GM18517 (cell line): ENCODE measurements around the gene OR8B3.
"Not testable (repeated sequence)": the region's sequence is repeated elsewhere in the genome, so short reads cannot be mapped to it uniquely, and the experiment has no call there.

ENCODE experiments used
- ATAC-seq: cut with Tn5 transposase; IDR thresholded peaks from one replicate; pipeline ENCODE4 v1.9.1; 2021; ENCODE audit warnings: mild to moderate bottlenecking, moderate library complexity; ENCODE audit not compliant: unreplicated experiment

Gene OR8B3, protein sequence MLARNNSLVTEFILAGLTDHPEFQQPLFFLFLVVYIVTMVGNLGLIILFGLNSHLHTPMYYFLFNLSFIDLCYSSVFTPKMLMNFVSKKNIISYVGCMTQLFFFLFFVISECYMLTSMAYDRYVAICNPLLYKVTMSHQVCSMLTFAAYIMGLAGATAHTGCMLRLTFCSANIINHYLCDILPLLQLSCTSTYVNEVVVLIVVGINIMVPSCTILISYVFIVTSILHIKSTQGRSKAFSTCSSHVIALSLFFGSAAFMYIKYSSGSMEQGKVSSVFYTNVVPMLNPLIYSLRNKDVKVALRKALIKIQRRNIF

DNA sequence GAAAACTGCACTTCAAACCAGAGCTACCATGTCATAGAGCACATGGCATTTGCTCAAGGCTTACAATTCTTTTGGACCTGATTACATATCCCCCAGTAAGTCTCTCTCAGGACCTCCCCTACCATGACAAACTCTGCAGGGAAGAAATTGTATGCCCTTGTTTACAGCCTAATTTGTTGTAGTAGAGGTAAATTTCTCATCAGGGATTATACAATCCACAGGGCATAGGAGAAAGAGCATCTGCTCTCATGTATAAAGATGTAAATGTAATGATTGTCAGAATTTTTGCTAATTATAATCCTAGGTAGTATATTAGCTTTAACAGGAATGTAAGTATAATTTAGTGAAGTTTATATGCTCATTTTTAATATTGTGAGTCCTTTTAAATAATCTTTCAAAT, at the start of gene OR8B3:
Gene OR8B3, minus strand, starts transcription at position 101 of the 400 bp plus-strand sequence. CDS start 1,673 bp downstream, outside the sequence.
- ATAC-seq, result no peak

DNA sequence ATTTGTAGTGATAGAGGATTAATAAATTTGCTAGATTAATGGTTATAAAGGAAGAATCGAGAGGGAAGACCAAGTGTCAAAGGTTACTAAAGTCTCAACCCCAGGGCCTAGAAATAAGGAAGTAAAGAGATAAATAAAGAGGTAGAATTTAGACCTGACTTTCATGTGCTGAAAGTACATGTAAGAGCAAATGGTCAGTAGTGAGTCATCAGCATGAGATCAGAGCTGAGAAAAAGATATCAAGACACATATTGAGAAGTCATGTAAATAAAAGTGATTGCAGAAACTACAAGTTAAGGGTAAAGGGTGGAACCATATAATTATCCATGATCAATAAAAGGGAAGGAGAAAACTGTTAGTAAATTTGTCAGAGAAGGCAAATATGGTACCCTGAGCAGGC, 48.1 kb upstream of the OR8B3 start:
- ATAC-seq, result no peak

DNA sequence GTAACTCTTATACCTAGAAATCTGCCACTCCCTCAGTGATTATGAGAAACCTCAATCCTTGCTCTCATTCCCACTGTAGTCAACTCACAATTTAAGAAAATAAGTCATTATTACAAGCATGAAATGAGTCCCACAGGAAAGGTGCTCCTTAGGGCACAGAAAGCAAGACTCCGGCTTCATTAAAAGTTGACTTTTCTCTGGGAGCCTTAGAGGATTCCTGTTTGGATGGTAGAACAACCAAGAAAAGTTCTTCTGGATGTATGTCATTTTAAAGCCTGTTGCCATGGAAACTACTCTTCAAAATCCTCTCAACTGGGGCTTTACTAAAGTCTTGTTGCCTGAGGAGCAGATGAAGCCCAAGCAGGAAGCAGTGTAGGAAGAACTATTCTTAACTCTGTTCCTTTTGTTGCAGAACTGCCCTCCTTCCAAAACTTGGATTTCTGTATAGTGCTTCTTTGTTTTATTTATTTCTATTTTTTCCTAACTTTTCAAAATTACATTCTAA, 46.9 kb upstream of the OR8B3 start, which contains the start of gene OR8B8:
Gene OR8B8, minus strand, starts transcription at position 51 of the 505 bp plus-strand sequence. CDS start 4,611 bp downstream, outside the sequence.
- ATAC-seq, result no peak

DNA sequence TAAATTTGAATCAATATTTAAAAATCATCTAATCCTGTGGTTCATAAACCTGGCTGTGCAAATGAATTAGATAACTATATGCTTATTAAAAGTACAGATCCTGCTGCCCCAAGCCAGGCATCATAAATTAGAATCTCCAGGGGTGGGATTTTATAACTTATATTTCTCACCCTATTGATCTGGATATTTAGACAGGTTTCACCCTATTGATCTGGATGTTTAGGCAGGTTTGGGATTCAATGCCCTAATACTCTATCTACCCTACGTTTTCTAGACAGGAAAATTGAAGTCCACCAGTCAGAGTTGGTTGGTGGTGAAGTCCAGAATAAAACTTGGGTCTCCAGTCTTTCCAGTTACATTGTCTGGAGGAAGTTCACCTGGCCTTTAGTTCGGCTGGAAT, 44.0 kb upstream of the OR8B3 start:
- ATAC-seq, result no peak

DNA sequence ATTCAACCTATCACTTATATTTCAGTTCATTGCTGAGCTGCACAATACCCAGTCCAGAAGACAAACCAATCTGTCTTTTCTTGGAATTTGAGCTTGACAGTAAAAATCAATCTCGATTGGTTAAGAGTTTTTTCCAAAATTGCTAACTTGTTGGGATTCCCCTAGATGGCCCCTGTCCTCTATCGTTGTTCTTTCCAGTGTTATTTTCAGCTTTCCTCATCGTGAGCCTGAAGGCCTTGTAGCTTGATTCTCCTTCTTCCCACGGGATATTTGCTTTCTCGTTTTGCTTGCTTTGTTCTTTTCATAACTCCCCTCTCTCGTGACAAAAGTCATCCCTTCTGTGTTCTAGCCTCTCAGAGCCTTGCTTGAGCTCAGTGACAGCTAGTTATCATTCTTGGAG, 43.6 kb upstream of the OR8B3 start:
- ATAC-seq, result no peak

DNA sequence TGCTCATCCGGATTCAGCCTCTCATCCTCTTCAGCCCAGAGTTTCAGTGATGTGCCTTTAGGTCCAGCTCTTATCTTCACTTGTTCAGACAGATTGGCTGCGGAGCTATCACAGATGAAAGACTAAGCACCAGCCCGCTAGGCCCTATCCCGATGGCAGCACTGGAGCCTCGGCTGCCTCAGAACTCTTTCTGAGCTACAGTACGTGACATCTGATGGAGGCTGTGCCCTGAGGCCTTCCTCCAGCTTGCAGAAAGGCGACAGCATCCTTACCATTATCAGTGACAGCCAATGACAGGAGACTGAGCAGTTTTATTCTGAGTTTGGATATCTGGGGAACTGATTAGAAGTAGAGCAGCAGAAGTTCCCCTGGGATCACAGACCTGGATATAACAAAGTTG, 42.7 kb upstream of the OR8B3 start:
- no peak for ATAC-seq

DNA sequence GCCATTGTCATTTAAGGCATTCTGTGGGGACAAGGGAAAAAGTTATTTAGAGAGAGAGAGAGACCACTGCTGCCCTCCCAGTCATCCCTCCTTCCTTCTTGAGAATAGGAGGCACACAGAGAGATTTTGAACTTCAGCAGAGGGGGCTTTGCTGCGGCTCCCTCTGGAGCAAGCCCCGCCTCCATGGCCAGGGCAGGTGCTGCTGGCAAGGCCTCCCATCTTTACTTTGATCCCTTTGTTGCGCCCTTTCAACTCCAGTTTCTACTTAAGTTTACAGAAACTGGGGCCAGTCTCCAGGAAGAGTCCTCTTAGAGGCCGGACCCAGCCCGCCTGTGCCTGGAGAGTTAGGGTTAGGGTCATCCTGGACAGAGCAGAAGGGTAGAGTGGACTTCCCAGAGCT, 42.3 kb upstream of the OR8B3 start:
- no peak for ATAC-seq

DNA sequence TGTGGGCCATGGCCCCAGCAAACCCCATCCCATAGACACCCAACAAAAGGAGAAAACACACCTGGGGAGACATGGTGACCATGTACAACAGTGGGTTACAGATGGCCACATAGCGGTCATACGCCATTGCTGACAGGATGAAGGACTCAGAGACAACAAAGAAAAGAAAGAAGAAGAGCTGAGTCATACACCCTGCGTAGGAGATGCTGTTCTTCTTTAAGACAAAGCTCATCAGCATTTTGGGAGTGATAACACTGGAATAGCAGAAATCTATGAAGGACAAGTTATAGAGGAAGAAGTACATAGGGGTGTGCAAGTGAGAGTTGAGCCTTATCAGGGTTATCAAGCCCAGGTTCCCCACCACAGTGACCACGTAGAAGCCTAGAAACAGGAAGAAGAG, 41.8 kb upstream of the OR8B3 start:
- no peak for ATAC-seq

DNA sequence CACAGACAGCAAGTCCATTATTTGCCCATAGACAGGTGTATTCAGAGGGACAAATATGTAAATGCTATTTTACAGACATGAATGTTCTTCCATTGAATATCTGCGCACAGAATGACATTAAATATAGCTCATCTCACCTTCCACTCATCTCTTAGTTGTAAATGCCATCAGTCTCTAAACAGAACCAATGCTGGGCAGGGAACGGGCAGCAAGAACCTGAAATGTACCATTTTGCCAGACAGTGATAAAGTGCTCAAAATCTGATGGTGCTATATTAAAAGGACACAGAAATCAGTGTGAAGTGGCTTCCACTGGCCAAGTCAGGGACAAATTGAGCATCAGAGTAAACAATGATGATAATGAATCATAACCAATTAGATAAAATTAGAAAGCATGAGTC, 35.9 kb upstream of the OR8B3 start:
- no peak for ATAC-seq

DNA sequence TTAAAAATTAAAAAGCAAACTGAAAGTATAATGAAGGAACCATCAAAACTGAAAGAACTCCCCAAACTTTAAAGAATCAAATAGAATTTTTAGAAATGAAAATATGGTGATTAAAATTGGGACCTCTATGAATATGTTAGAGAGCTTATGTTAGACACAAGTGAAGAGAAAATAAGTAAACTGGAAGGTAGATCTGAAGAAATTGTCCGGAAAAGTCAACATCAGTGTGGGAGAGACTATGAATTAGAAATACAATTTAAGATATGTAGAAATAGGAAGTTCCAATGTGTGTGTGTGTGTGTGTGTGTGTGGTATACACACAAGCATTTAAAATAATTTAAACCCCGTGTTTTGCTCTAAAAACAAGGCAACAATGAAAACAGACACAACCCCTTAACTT, 30.8 kb upstream of the OR8B3 start:
- ATAC-seq, result no peak

DNA sequence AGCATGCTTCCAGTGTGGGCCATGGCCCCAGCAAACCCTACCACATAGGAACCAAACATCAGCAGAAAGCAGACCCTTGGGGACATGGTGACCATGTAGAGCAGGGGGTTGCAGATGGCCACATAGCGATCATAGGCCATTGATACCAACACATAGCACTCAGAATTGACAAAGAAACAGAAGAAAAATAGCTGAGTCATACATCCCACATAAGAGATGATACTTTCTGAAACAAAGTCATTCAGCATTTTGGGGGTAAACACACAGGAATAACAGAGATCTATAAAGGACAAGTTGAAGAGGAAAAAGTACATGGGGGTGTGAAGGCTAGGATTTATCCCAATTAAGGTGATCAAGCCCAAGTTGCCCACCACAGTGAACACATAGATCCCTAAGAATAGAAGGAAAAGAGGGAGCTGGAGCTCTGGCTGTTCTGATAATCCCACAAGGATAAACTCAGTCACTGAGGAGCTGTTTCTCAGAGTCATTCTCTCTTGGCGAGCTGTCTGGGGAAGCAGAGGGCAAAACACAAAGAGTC, 25.6 kb upstream of the OR8B3 start, which contains the start of gene OR8B4:
Gene OR8B4, minus strand, starts transcription at position 488 of the 538 bp plus-strand sequence. Its CDS starts 0 bp downstream, at position 488.
- ATAC-seq, result no peak

DNA sequence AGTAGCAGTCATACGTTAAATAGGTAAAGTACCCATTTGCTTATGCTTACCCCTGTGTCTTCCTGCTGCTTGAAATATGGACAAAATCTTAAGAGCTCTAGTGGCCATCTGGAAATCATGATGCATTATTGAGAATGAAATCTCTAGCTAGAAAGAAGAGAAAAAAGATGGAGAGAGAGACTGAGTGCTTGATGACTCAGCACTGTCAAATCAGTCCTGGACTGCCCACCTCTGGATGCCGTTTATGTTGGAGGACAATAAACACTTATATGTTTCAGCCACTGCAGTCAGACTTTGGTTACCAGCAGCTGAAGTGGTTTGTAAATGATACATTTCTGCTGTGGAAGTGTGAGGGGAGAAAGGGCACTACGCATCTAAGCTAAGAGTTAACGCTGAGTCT, 22.2 kb upstream of the OR8B3 start:
- ATAC-seq, result no peak

DNA sequence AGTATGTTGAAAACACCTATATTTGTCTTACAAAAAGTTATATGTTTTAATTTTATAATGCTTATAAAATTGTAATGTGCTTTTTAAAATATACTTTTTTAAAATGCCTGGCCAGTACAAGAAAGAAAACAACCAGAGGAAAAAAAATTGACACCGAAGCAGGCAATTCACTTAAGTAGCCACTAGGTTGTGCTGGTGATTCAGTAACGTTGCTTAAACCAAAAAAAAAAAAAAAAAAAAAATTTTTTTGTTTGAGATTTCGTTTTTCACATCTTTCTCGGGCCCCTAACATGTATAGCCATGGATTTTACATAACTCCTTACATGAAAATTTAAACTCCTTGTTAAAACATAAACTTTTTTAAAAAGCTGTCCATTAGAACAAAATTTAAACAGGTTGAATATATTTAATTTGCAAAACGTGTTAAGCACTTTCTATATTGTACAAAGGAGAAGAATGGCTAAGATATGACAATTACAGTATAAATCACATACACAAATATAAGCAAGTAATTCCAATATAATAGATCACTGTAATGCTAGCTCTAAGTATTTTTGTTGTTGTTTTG, 16.6 kb upstream of the OR8B3 start:
- ATAC-seq, result no peak

DNA sequence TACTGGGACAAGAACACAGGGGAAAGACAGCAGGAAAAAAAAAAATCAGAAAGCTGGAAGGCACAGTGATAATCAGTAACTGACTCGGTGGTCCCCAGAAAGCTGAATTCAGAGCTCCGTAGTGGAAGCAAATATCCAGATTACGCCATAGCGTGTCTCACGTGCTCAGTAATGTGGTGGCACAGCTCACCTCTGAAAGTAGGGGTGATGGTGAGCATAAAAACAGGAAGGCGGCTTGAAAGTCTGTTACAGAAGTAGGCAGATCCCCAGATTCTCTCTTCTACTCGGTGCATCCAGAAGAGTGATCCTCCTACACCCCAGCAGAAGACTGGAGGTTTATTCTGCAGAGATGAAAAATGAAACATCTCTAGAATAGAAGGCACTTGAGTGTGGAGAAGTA, 11.1 kb upstream of the OR8B3 start:
- no peak for ATAC-seq

DNA sequence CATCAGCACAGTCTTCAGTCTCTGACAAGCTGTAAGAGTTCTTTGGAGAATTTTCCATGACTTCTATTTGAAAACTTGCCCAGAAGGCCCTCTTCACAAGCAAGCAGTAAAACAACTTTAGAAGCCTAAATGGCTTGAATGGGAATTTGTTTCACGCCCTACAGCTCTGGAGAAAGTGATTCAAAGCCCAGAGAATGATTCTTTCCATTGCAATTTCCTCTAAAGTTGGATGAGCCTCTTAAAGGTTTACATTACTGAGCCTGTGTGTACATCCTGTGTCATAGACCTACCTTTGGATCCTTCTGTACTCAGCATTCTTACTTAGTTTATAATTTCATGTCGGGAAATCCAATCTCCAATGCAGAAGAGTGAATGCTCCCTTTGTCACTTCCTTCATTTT, 6.8 kb upstream of the OR8B3 start:
- ATAC-seq, result no peak

DNA sequence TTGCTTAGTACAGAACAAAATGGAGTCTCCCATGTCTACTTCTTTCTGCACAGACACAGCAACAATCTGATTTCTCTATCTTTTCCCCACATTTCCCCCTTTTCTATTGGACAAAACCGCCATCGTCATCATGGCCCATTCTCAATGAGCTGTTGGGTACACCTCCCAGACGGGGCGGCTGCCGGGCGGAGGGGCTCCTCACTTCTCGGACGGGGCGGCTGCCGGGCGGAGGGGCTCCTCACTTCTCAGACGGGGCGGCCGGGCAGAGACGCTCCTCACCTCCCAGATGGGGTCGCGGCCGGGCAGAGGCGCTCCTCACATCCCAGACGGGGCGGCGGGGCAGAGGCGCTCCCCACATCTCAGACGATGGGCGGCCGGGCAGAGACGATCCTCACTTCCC, 4.4 kb upstream of the OR8B3 start:
- not testable (repeated sequence) for ATAC-seq

DNA sequence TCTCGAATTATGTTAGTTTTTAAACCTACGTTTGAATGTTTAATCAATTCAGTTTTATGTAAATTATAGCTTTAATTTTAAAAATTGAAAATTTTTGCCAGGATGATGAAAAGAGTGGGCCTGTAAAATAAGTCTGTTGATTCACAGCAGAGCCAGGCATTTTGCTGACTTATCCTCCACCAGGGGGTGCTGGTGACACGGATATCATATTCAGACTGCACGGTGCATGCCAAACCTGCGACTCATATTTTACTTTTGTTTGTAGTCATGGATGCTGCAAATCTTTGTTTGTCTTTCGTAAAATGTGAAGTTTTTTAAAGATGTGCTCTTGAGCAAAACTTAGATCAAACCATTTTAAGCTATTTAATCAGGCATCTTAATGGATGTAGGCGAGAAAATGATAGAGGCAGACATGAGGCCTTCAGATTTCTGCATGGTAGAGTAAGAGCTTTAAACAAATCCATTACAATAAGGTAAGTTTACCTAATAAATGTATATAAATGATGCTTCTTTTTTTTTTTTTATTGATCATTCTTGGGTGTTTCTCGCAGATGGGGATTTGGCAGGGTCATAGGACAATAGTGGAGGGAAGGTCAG, 3.6 kb upstream of the OR8B3 start:
- peak; percentile 77 for ATAC-seq

DNA sequence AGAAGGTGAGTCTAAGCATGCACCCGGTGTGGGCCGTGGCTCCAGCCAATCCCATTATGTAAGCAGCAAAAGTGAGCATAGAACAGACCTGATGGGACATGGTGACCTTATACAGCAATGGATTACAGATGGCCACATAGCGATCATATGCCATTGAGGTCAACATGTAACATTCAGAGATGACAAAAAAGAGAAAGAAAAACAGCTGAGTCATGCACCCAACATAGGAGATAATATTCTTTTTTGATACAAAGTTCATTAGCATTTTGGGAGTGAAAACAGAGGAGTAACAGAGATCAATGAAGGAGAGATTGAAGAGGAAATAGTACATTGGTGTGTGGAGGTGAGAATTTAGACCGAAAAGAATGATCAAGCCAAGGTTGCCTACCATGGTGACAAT, 2.0 kb downstream of the OR8B3 start:
- not testable (repeated sequence) for ATAC-seq

DNA sequence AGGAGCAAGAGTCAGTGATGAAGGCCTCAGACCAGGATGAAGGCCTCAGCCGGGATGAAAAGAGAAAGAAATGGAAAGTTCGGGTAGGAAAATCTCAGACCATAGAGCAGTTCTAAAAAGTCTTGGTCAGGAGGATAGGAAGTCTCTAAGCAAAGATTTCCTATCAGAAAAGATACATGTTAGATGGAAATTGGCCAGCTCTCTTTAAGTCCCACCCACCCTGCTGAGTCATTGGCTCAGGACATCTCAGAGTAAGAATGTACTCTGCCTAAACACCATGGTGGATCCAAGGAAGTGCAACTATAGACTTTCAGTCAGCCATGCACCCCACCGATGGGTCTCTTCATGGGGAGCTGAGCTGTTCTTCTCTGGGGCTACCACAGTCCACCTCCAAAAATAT, 4.4 kb downstream of the OR8B3 start:
- no peak for ATAC-seq

DNA sequence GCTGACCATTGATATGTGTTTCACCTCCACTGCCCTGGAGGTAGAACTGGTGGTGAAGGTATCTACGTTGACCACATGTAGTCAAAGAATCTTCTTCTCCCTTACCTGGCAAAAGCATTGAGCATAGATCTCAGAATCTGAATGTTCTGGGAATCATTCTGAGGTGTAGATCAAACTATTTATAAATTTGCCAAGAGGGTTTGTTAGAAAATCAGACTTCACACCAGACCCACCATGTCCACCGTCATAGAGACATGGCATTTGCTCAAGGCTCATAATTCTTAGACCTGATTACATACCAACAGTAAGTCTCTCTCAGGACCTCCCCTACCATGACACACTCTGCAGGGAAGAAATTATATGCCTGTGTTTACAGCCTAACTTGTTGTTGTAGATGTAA, 14.4 kb downstream of the OR8B3 start, which contains the start of gene OR8B2:
Gene OR8B2, minus strand, starts transcription at position 101 of the 400 bp plus-strand sequence. CDS start 1,156 bp downstream, outside the sequence.
- no peak for ATAC-seq

DNA sequence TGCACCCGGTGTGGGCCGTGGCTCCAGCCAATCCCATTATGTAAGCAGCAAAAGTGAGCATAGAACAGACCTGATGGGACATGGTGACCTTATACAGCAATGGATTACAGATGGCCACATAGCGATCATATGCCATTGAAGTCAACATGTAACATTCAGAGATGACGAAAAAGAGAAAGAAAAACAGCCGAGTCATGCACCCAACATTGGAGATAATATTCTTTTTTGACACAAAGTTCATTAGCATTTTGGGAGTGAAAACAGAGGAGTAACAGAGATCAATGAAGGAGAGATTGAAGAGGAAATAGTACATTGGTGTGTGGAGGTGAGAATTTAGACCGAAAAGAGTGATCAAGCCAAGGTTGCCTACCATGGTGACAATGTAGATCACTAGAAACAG, 16.0 kb downstream of the OR8B3 start:
- not testable (repeated sequence) for ATAC-seq

DNA sequence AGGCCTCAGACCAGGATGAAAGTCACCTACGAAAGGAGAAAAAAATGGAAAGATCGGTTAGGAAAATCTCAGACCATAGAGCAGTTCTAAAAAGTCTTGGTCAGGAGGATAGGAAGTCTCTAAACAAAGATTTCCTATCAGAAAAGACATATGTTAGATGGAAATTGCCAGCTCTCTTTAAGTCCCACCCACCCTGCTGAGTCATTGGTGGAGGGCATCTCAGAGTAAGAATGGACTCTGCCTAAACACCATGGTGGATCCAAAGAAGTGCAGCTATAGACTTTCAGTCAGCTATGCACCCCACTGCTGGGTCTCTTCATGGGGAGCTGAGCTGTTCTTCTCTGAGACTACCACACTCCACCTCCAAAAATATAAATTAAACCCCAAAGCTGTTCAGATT, 18.2 kb downstream of the OR8B3 start:
- ATAC-seq, result no peak
